Fibroblast of skin of right quadriceps (primary cell): Measurements from ENCODE around the gene SELPLG.
A peak's percentile ranks its signal among the peaks of the same experiment; 100 is the strongest.

Experiments used
- DNase-seq: peaks from one replicate; pipeline ENCODE4 v3.0.0-alpha.2; 2013

Gene SELPLG

GRCh38 chr12:108618079-108618952 lies 15.4 kb downstream of the SELPLG start:
- DNase-seq = peak; percentile 84

GRCh38 chr12:108616941-108617858 lies 16.5 kb downstream of the SELPLG start:
- DNase-seq = no peak

GRCh38 chr12:108616359-108616758 lies 17.3 kb downstream of the SELPLG start:
- no peak for DNase-seq

- no peak for DNase-seq
Measured at GRCh38 chr12:108615918-108616317, 17.8 kb downstream of the SELPLG start.

- DNase-seq = no peak
Measured at GRCh38 chr12:108614639-108615038, 19.1 kb downstream of the SELPLG start.

GRCh38 chr12:108614041-108614440 lies 19.7 kb downstream of the SELPLG start:
- no peak for DNase-seq

- no peak for DNase-seq
Measured at GRCh38 chr12:108613548-108613947, 20.1 kb downstream of the SELPLG start.

GRCh38 chr12:108612788-108613282 lies 20.9 kb downstream of the SELPLG start:
- DNase-seq = peak; percentile 29

- DNase-seq = peak; percentile 87
Measured at GRCh38 chr12:108611884-108612415, 21.7 kb downstream of the SELPLG start.

- DNase-seq = no peak
Measured at GRCh38 chr12:108610856-108611605, 22.7 kb downstream of the SELPLG start.

- no peak for DNase-seq
Measured at GRCh38 chr12:108610336-108610815, 23.3 kb downstream of the SELPLG start.

GRCh38 chr12:108609537-108610335 lies 24.0 kb downstream of the SELPLG start:
- peak; percentile 91 for DNase-seq

GRCh38 chr12:108608616-108609015 lies 25.1 kb downstream of the SELPLG start:
- DNase-seq = no peak

GRCh38 chr12:108607981-108608600 lies 25.6 kb downstream of the SELPLG start:
- no peak for DNase-seq

- DNase-seq = no peak
Measured at GRCh38 chr12:108606492-108606891, 27.2 kb downstream of the SELPLG start.

GRCh38 chr12:108605690-108606406 lies 27.8 kb downstream of the SELPLG start:
- DNase-seq = no peak

GRCh38 chr12:108605000-108605689 lies 28.5 kb downstream of the SELPLG start:
- DNase-seq = no peak

GRCh38 chr12:108604208-108604941 lies 29.3 kb downstream of the SELPLG start:
- DNase-seq = no peak

GRCh38 chr12:108603743-108604142 lies 30.0 kb downstream of the SELPLG start:
- DNase-seq = no peak
